HG02885 (cell line): ENCODE data around the gene TRABD2A.
"Not testable (repeated sequence)": the region's sequence is repeated elsewhere in the genome, so short reads cannot be mapped to it uniquely, and the experiment has no call there.

Experiments used
- ATAC-seq: cut with Tn5 transposase; IDR thresholded peaks from one replicate; pipeline ENCODE4 v1.9.1; 2021; ENCODE audit warnings: mild to moderate bottlenecking; ENCODE audit not compliant: unreplicated experiment, poor library complexity

The TRABD2A gene, protein sequence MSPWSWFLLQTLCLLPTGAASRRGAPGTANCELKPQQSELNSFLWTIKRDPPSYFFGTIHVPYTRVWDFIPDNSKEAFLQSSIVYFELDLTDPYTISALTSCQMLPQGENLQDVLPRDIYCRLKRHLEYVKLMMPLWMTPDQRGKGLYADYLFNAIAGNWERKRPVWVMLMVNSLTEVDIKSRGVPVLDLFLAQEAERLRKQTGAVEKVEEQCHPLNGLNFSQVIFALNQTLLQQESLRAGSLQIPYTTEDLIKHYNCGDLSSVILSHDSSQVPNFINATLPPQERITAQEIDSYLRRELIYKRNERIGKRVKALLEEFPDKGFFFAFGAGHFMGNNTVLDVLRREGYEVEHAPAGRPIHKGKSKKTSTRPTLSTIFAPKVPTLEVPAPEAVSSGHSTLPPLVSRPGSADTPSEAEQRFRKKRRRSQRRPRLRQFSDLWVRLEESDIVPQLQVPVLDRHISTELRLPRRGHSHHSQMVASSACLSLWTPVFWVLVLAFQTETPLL

DNA sequence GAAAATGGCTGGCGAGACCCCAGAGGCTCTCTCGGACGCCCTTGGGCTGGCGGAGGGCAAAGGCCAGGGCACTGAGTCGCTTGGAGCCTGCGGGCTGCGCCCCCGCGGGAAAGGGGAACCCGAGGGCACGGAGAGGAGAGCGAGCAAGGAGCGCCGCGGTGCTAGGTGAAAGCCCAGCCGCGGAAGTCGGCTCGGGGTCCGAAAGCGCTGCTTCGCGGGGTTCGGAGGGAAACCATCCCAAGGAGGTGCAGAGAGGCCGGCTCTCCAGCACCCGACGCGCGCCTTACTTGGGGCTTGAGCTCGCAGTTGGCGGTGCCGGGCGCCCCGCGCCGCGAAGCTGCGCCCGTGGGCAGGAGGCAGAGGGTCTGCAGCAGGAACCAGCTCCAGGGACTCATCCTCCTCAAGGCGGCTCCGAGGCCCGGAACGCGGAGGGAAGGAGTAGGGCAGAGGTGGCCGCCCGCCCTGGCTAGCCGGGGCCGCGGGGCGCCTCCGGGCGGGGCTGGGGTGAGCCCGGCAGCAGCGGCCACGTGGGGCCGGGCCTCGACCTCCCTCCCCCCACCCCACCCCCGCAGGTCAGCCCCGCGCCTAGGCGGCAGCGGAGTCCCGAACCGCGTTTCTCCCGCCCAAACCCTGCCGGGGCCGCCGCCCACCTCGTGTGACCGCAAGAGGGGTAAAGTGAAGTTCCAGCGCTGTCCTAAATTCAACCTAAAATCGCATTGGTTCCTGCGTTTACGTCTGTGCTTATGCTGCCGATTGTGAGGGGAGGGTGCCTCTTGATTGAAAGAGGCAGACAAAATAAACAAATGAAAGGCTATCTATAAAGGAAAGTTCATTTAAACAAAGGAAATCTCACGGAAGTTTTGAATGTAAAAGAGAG is at the start of gene TRABD2A:
Gene TRABD2A, minus strand, starts transcription at position 440 of the 877 bp plus-strand sequence. Its CDS starts 45 bp downstream, at position 395.
- ATAC-seq: no peak

DNA sequence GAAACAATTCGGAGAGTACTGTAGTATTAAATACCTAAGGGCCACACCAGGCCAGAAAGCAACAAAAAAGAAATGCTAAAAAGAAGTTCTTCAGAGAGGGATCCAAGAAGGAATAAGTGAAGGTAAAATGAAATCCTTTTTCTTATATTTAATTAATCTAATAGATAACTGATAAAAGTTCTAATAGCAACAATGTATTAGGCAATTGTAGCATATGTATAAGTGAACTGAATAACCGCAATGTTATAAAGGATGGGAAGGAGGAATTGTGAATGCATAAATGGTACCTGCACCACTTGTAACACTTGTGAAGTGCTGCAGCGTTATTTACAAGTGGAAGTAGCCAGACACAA is 46.4 kb upstream of the TRABD2A start:
- ATAC-seq: no peak

DNA sequence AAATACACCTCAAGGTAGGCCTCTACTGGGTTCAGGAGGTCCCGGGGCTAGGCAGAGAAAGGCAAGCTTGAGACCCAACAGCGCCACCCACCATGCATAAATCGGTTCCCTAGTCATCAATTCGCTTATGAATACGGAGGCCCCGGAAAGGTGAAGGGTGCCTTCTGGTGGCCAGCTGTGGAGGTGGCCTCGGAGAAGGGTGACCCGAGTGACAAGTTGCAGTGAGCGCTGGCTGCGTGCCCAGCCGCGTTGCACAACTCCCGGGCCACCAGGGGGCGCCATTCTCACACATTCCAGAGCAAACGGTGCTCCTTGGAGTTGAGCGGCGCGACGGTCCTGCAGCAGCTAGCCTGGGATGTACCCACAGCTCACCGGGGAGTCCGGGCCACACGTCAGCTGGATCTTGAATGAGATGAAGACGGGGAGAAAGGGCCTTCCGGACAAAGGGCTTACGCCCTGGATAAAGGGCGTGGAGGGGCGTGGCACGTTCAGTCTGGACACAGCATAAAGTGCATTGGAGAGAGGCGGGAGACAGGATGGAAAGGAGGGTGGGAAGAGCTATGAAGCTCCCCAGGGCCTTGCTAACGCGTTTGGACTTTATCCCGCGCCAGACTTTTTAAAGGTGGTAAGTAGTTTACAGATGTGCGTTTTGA is 45.0 kb upstream of the TRABD2A start:
- peak; percentile 89 for ATAC-seq

DNA sequence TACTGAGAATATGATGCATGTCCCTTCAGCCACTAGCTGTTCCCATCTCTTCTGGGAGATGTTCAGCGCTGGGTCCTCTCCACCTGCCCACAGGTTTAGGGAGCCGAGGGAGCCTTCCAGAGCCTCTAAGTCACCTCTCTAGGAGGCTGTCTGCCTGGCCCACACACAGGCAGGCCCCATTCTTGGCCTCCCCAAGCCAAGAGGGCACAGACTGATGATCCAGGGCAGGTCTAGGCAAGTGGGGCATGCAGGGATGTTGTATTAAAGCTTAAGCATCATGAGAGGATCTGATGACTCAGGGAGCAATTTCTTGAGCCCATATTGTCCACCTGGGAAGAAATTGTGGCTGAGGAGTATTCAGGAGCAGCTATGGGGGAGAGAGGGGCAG is 44.4 kb upstream of the TRABD2A start:
- peak; percentile 2 for ATAC-seq

DNA sequence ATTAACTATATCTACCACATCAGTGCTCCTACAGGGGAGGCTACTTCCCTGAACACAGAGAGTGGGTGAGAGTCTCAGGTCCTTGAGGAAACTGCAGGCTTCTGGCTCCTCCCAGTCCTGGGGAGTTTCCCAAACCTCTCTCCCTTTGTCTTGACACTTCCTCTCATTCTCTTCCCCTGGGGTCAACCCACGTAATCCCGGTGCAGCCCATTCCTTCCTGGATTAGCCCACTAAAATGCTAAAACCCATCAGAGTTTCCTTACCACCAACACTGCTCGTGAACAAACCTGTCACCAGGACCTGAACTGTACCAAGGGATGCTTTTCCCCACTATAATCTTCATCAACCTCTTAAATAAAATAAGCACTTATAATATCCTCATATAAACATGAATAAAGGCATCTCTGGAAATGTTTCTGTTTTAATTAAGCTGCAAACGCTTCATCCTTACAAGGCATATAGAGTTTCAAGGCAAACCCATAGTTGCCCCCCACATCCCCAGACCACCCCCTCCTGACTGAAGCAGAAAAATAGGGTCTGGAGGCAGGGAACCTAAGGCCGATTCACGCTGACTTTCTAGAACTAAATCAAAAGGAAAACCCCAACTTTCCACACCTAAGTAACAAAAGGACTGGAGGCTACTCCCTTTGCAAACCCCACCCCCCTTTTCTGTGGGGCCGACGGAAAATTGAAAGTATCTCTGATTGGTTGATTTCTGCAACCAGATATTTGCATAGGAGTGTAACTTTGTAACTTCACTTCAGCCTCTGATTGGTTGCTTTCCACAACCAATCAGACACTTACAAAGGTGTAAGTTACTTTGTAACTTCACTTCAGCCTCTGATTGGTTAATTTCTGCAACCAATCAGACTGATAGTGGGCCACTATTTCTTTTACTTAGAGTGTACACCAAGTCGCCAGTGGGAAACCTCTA is 43.6 kb upstream of the TRABD2A start:
- peak; percentile 18 for ATAC-seq

DNA sequence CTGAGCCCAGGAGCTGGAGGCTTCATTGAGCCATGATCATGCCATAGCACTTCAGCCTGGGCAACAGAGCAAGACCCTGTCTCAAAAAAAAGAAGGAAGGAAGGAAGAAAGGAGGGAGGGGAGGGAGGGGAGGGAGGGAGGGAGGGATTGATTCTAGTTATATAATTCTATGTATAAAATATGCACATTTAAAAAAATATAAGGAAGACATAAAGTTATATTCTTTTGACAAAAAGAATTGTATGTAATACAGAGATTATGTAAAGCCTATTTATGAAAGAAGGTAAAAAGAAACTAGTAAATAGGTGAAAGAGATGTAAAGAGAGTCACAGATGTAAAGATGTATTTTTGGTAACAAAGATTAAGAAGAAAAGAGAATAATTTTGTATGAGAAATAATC is 42.1 kb upstream of the TRABD2A start:
- no peak for ATAC-seq

DNA sequence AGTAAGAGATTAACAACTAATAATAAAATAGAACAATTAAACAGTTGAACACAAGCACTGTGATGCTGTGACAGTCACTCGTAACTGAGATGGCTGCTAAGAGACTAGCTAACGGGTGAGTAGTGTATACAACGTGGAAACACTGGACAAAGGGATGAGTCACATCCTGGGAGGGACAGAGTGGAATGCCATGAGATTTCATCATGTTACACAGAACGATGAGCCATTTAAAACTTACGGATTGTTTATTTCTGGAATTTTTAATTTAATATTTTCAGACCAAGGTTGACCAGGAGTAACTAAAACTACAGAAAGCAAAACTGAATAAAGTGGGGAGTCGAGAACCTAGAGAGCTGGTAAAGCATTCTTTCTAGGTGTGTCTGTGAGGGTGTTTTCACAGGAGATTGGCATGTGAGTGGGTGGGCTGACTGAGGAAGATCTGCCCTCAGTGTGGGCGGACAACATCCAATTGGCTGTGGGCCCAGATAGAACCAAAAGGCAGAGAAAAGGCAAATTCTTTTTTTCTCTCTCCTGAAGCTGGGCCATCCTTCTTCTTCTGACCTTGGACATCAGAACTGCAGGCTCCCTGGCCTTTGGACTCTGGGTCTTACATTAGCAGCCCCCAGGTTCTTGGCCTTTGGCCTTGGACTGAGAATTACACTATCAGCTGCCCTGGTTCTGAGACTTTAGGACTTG is 39.1 kb upstream of the TRABD2A start:
- peak; percentile 54 for ATAC-seq

DNA sequence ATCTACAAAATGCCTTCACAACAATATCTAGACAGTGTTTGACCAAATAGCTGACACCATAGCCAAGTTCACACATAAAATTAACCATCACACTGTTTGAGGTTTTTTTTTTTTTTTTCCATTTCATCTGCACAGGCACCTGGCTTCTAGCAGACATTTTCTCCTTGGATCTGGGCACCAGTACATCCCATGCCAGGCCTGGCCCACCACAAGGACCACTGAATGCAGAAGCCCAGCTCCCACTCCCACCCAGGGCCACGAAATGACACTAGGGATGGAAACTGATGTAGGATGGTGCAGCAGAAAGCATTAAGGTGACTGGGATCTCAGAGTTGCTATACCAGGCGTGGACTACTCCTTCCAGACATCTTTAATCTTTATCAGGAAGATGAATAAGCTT is 37.5 kb upstream of the TRABD2A start:
- no peak for ATAC-seq

DNA sequence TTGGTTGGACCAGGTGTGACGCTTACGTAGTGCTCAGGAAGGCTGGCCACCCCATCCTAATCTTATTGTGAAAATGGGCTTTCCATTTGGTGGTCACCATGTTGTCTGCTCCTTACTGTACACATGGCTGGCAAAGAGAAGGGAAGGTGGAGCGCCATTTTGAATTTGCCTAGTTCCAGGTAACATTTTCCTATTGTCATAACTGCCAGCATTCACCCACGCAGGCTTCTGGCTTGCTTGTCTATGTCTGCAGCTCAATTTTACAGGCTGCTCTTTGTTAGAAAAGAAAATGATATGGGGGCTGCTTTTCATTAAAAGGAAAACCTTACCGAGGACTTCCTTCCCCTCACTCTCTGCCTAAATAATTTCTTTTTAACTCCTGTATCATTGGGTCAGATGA is 36.9 kb upstream of the TRABD2A start:
- not testable (repeated sequence) for ATAC-seq

DNA sequence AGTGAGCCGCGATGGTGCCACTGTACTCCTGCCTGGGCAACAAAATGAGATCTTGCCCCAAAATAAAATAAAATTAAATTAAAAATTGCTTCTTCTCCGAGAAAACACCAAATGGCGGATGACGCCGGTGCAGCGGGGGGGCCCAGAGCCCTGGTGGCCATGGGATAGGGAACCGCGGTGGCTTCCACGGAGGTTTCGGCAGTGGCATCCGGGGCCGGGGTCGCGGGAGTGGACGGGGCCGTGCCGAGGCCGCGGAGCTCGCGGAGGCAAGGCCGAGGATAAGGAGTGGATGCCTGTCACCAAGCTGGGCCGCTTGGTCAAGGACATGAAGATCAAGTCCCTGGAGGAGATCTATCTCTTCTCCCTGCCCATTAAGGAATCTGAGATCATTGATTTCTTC is 34.8 kb upstream of the TRABD2A start:
- not testable (repeated sequence) for ATAC-seq

DNA sequence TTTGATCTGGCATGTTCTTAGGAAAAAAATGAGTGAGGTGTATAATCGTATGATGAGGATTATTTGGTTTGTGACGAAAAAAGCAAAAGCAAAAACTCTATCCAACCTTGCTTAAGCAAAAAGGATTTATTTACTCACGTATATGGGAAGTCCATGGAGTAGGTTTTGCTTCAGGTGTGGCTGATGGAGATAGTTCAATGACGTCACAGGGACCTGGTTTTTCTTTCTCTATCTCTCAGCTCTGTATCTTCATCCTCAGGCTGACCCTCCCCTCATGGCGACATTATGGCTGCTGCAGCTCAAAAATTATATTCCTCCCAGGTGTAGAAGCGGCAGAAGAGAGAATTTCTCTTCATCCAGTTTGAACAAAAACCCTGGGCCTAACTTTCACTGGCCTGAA is 33.5 kb upstream of the TRABD2A start:
- ATAC-seq: no peak

DNA sequence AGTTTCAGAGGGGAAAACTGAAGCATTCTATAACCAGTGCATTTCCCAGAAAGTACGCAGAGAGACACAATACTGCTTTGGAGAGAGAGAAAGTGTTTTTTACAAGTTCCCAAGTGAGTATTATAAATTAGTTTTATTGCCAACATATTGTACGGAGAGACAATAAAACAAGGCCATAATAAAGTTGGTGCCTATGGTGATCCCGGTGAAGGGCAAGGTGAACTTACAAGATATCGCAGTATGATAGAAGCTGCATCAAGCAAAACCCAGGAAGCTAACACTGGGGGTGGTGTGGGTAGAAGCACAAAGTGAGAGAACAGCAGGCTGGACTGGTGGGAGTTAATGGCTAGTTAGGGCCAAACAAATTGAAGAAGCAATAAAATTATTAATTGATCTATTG is 32.1 kb upstream of the TRABD2A start:
- ATAC-seq: no peak

DNA sequence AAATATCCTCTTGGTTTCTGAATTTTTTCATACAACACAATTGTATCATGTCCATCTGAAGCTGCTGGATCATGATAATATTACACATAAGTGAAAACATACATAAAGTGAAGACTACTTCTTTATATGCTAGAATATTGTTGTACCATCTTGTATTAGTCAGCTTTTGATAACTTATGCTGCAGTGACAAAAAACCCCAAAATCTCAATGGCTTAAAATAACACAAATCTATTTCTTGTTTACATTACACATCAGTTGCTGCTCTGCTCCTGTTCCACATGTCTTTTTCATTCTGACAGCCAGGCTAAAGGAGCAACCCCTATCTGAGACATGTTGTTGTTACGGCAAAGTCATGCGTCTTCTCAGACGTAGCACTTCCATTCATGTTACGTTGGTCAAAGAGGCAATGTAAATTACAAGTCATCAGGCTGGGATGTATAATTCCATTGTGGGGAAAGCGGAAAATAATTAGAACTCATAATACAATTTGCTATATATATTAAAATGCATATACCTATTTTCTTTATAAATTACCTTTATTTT is 30.3 kb upstream of the TRABD2A start:
- ATAC-seq: no peak

DNA sequence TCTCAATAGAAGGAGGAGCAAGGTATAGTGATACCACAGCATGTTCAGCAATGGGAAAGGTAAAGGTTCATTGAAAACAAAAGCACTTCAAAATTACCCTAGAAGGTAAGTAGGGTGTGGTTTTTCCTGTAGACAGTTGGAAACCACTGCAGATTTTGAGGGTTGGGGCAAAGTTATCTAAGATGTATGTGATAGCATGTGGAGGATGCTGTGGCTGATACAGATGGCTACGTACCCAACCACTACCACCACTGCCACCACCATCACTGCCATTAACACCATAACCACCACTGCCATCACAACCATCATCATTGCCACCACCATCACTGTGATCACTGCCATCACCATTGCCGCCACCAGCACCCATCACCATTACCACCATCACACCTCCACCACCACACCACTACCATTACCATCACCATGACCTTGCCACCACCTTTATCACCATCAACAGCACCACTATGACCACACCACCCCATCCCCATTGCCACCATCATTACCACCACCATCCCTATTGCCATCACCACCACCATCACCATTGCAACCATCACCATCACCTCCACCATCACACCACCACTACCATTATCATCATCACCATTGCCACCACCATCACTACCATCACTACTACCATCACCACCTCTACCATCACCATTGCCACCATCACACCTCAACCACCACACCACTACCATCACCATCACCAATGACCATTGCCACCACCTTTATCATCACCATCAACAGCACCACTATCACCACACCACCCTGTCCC is 28.2 kb upstream of the TRABD2A start:
- ATAC-seq: no peak

DNA sequence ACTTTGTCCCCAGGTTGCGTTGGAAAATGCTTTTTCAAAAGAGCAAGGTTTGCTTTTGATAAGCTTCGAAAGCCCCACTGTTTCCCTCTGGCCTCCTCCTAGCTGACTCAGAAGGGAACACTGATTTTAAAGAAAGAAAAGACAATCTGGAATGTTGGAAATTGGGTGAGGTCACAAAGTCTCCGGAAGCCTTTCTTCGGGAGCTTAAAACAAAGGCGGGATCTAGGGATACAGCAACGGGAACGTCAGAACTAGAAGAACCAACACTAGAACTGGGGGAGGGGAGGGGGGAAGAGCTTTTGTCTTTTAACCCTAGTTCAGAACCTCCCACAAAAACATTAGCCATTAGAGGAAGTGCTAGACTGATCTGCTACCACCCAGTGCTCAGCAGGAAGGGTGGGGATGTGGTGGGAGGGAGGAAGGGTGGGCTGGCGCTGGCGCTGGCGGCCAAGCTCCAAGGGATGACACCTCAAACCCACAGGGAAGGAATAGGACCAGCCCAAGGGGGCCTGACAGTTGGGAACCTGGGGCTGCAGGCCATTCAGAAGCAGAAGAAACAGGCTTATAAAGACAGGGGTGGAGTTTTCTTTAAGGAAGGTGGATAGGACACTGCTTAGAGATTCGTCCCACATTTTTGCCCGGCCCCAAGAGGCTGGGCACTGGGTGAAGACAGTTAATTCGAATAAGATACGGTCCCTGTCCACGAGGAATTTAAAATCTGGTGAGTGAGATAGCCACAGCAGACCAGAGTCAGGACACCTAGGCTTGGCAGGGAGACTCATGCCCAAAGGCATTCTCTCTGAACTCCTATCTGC is 26.2 kb upstream of the TRABD2A start:
- ATAC-seq: peak; percentile 34

DNA sequence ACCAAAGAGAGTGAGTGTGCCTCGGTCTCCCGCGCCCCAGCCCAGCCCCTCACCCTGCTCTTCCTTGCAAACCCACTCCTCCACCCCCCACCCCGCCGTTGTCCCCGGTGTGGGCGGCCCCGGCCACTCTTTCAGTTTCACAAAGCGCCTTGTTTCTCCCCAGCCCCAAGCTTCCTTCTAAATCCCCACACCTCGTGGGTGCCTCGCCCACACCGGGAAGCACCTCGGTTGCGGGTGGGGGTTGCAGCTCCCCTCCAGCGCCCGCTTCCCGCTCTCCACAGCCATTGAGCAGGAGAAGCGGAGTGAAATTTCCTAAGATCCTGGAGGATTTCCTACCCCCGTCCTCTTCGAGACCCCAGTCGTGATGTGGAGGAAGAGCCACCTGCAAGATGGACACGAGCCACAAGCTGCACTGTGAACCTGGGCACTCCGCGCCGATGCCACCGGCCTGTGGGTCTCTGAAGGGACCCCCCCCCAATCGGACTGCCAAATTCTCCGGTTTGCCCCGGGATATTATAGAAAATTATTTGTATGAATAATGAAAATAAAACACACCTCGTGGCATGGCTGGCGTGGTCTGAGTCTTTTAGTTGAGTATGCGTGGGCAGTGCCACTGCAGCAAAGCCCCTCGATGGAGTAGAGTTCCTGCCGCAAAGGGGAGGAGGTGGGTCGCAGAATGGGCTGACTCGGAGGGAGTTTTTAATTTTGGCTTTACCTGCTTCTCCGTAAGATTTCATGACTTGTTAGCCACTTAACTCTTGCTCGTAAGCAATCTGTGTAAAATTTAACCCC is 25.4 kb upstream of the TRABD2A start:
- ATAC-seq: peak; percentile 38
